HG02571 (cell line): ENCODE results near the gene MYO16.

Source experiments
- ATAC-seq: cut with Tn5 transposase; IDR thresholded peaks from one replicate; pipeline ENCODE4 v1.9.1; 2021; ENCODE audit warnings: mild to moderate bottlenecking, moderate library complexity; ENCODE audit not compliant: unreplicated experiment

MYO16 gene

GRCh38 chr13:108629181-108629752, at the start of gene MYO16:
Gene MYO16 (plus strand): TSS chr13:108629611. CDS start chr13:108629845, 234 bp downstream.
- ATAC-seq, result no peak

GRCh38 chr13:108586826-108587225, 42.6 kb upstream of the MYO16 start:
- no peak for ATAC-seq

- no peak for ATAC-seq
These were observed 40.9 kb upstream of the MYO16 start for GRCh38 chr13:108588516-108588915.

GRCh38 chr13:108594153-108594552, 35.3 kb upstream of the MYO16 start:
- no peak for ATAC-seq

- no peak for ATAC-seq
These were observed 33.8 kb upstream of the MYO16 start for GRCh38 chr13:108595436-108596274.

GRCh38 chr13:108597943-108598342, 31.5 kb upstream of the MYO16 start:
- ATAC-seq, result no peak

GRCh38 chr13:108606424-108606823, 23.0 kb upstream of the MYO16 start:
- no peak for ATAC-seq

GRCh38 chr13:108609353-108609752, 20.1 kb upstream of the MYO16 start:
- ATAC-seq, result no peak

- ATAC-seq, result no peak
These were observed 18.9 kb upstream of the MYO16 start for GRCh38 chr13:108610507-108610906.

- ATAC-seq, result no peak
These were observed 14.2 kb upstream of the MYO16 start for GRCh38 chr13:108615241-108615640.

GRCh38 chr13:108618233-108618632, 11.2 kb upstream of the MYO16 start:
- no peak for ATAC-seq

GRCh38 chr13:108621462-108621861, 7.9 kb upstream of the MYO16 start:
- no peak for ATAC-seq

GRCh38 chr13:108624108-108624507, 5.3 kb upstream of the MYO16 start:
- ATAC-seq, result no peak

GRCh38 chr13:108624979-108625378, 4.4 kb upstream of the MYO16 start:
- no peak for ATAC-seq

- ATAC-seq, result no peak
These were observed 577 bp downstream of the MYO16 start for GRCh38 chr13:108629988-108630387.

- ATAC-seq, result no peak
These were observed 3.3 kb downstream of the MYO16 start for GRCh38 chr13:108632649-108633167.

- ATAC-seq, result no peak
These were observed 9.5 kb downstream of the MYO16 start for GRCh38 chr13:108638901-108639300.

- ATAC-seq, result no peak
These were observed 14.4 kb downstream of the MYO16 start for GRCh38 chr13:108643646-108644353.

GRCh38 chr13:108645376-108645775, 16.0 kb downstream of the MYO16 start:
- ATAC-seq, result no peak

- no peak for ATAC-seq
These were observed 20.9 kb downstream of the MYO16 start for GRCh38 chr13:108650271-108650670.

GRCh38 chr13:108656742-108657141, 27.3 kb downstream of the MYO16 start:
- no peak for ATAC-seq

GRCh38 chr13:108657519-108657918, 28.1 kb downstream of the MYO16 start:
- ATAC-seq, result no peak
